ENCODE results near the gene HEYL. TPM values are rescaled to one million over a fixed set of nuclear protein-coding genes. Genes with fewer than 3 reads are reported as not detected.

HEYL gene
- total and polyA plus RNA-seq, 2 of the 8 experiments (the other 6 are each of a cell fraction or from before 2014, with no cell fraction given): 1.8 to 3.1 TPM

- CTCF ChIA-PET (ENCODE audit: partially characterized antibody): interaction anchor here (1.1 to 25.8 kb wide), 2 partner anchors 23 to 43 kb away, joined by 6 to 337 read pairs; partner anchors contain the start of gene HEYL
- FAIRE-seq: no peak
Measured at GRCh38 chr1:39614488-39614887, 25.0 kb downstream of the HEYL start.

More at GRCh38 chr1:39614488-39614887, 25.0 kb downstream of the HEYL start:
- Histone ChIP-seq H3K23ac (ENCODE audit: insufficient read length) (no peak overlapping the region), H3K4me3 (ENCODE audit: extremely low read depth in 1 of 4, insufficient read depth in 2 of 4, low read depth in 3 of 4, low read length in 4 of 4) (no peak overlapping the region), H4K8ac (ENCODE audit: extremely low read depth, insufficient read depth, low read length) (no peak overlapping the region), H2BK120ac (replicated peaks; ENCODE audit: low read depth, low read length) (no peak overlapping the region), H3K4me1 (replicated peaks in 1 of 4; ENCODE audit: control insufficient read depth in 3 of 4, insufficient read depth in 4 of 4, low read length in 3 of 4) (peaks cover 0 to 5% (median 0%) of the 10 kb centered on the region in 4 experiments; a peak in 2 of 7 replicates), H3K9me3 (ENCODE audit: insufficient read depth in 2 of 2, low read depth in 1 of 2, low read length in 1 of 2) (no peaks in the 10 kb centered on the region; a peak in 1 of 4 replicates), H2BK5ac (ENCODE audit: low read depth, low read length) (no peak overlapping the region), H3K27ac (ENCODE audit: low read depth, low read length) (no peak overlapping the region), H3K4me2 (ENCODE audit: insufficient read depth in 1 of 2, low read depth in 2 of 2, low read length in 2 of 2) (no peak overlapping the region), H4K5ac (ENCODE audit: insufficient read length, low read depth, low read length) (no peak overlapping the region), H3K27me3 (replicated peaks in 1 of 4; ENCODE audit: control insufficient read depth in 3 of 4, extremely low read depth in 1 of 4, insufficient read depth in 3 of 4, low read length in 3 of 4) (peaks cover 0 to 11% (median 7%) of the 10 kb centered on the region in 4 experiments; a peak in 5 of 7 replicates), H2AFZ (ENCODE audit: low read length) (no peak overlapping the region), H3K56ac (replicated peaks; ENCODE audit: insufficient read length, low read depth, low read length) (no peak overlapping the region), H3K79me1 (ENCODE audit: low read depth, low read length) (no peaks in the 10 kb centered on the region), H3K4ac (replicated peaks; ENCODE audit: insufficient read length, low read depth, low read length) (no peak overlapping the region), H4K91ac (replicated peaks; ENCODE audit: insufficient read length, low read length) (no peak overlapping the region), H3K14ac (ENCODE audit: insufficient read length) (no peak overlapping the region), H2AK5ac (ENCODE audit: low read depth, low read length) (no peak overlapping the region), H3K23me2 (ENCODE audit: low read depth, low read length) (peaks cover 4% of the 10 kb centered on the region; the same call in 1 of the 2 replicates), H3K18ac (ENCODE audit: extremely low read depth, low read length) (no peak overlapping the region), H3K79me2 (ENCODE audit: control insufficient read depth in 1 of 2, insufficient read depth in 2 of 2, low read length in 2 of 2) (no peaks in the 10 kb centered on the region), H3K9ac (replicated peaks in 1 of 4; ENCODE audit: extremely low read depth in 1 of 4, low read depth in 3 of 4, low read length in 3 of 4) (no peak overlapping the region), H2BK12ac (ENCODE audit: low read depth, low read length) (no peak overlapping the region), H2BK15ac (ENCODE audit: low read length) (no peak overlapping the region), H2BK20ac (ENCODE audit: low read length) (no peak overlapping the region), H3K36me3 (ENCODE audit: control insufficient read depth in 2 of 4, insufficient read depth in 4 of 4, low read length in 3 of 4) (no peaks in the 10 kb centered on the region), H4K20me1 (replicated peaks in 1 of 2; ENCODE audit: control insufficient read depth in 1 of 2, insufficient read depth in 2 of 2, low read length in 2 of 2) (no peaks in the 10 kb centered on the region)
- DNase-seq (ENCODE audit: low read depth in 1 of 2, low spot score in 2 of 2): no peak
- POLR2A ChIA-PET (ENCODE audit: partially characterized antibody): no interaction called here
- 95% methylated on average over 6 of the region's 6 CpGs; no CpG with 5 or more reads in 1 of the 2 experiments for WGBS, 2 experiments (ENCODE audit: extremely low coverage in 1 of 2, insufficient coverage in 1 of 2, insufficient read length in 1 of 2, insufficient replicate concordance in 2 of 2, low coverage in 1 of 2, low lambda C conversion rate in 2 of 2, missing lambda C conversion rate in 1 of 2)
- TF ChIP-seq NANOG (IDR thresholded peaks at IDR 0.05; ENCODE audit: insufficient read depth, low read depth, low read length, poor library complexity, severe bottlenecking): no peak
- no peak for TF ChIP-seq CBX8 (IDR thresholded peaks at IDR 0.05; ENCODE audit: borderline replicate concordance, low read depth, low read length)
- TF ChIP-seq SP1 (IDR thresholded peaks at IDR 0.05; ENCODE audit: low read depth, low read length): no peak
- TF ChIP-seq TEAD4 (IDR thresholded peaks at IDR 0.05; ENCODE audit: low read depth, low read length): no peak
- TF ChIP-seq USF2 (IDR thresholded peaks at IDR 0.05; ENCODE audit: low read length): no peak
